Natural killer cell (primary cell): ENCODE measurements around the gene CCDC86. TPM values are rescaled to one million over a fixed set of nuclear protein-coding genes. Genes with fewer than 3 reads are reported as not detected.

Experiments
- ATAC-seq, 3 donors: fragments of 150-1000 bp in 2 of 3; fragments of 200-7000 bp in 1 of 3; cut with Tn5 transposase; 1 replicate in 1 of 3; 2 replicates in 2 of 3; pipeline ENCODE4 v1.10.0; 2021; ENCODE audit warnings: mild to moderate bottlenecking in 2 of 3, moderate library complexity in 2 of 3
- DNase-seq, 2 donors: peaks; one replicate each; pipeline versions ENCODE4 v3.0.0 to v3.0.0-alpha.2; 2013 to 2021; ENCODE audit warnings: mixed read lengths in 1 of 2
- H3K27ac ChIP-seq: one replicate; pipeline ENCODE4 v1.5.1; 2013; ENCODE audit warnings: mild to moderate bottlenecking, low read length
- H3K27me3 ChIP-seq: one replicate; pipeline ENCODE4 v1.6.1; 2013; ENCODE audit warnings: low read length; ENCODE audit not compliant: control insufficient read depth, insufficient read depth
- H3K36me3 ChIP-seq: one replicate; pipeline ENCODE4 v1.6.1; 2013; ENCODE audit warnings: low read length; ENCODE audit not compliant: control insufficient read depth, insufficient read depth
- H3K4me1 ChIP-seq: one replicate; pipeline ENCODE4 v1.6.1; 2013; ENCODE audit warnings: low read length; ENCODE audit not compliant: control insufficient read depth, insufficient read depth
- H3K4me3 ChIP-seq: one replicate; pipeline ENCODE4 v1.5.1; 2013; ENCODE audit warnings: low read length
- H3K9me3 ChIP-seq: one replicate; pipeline ENCODE4 v1.6.1; 2013; ENCODE audit warnings: low read length; ENCODE audit not compliant: control insufficient read depth, insufficient read depth
- H3K27ac Mint-ChIP-seq, 2 donors: one replicate each; pipeline ENCODE4 v1.8.0; 2022; ENCODE audit warnings: mild to moderate bottlenecking in 2 of 2, mixed read lengths in 2 of 2, moderate library complexity in 1 of 2
- H3K27me3 Mint-ChIP-seq, 2 donors: one replicate each; pipeline ENCODE4 v1.8.0; 2022; ENCODE audit warnings: low read depth in 2 of 2, mixed read lengths in 2 of 2
- H3K36me3 Mint-ChIP-seq: one replicate; pipeline ENCODE4 v1.8.0; 2022; ENCODE audit warnings: mixed read lengths
- H3K4me1 Mint-ChIP-seq, 2 donors: one replicate each; pipeline ENCODE4 v1.8.0; 2022; ENCODE audit warnings: mixed read lengths in 2 of 2
- H3K4me3 Mint-ChIP-seq: one replicate; pipeline ENCODE4 v1.8.0; 2022; ENCODE audit warnings: mild to moderate bottlenecking, moderate library complexity, mixed read lengths
- H3K9me3 Mint-ChIP-seq, 2 donors: one replicate each; pipeline ENCODE4 v1.8.0; 2022; ENCODE audit warnings: mixed read lengths in 2 of 2
- CTCF ChIP-seq: fragments of 200-600 bp; IDR thresholded peaks from one replicate; pipeline ENCODE4 v1.8.0; 2022; ENCODE audit warnings: antibody characterized with exemption
- WGBS: methylation state at CpG from one replicate; pipeline ENCODE4 v1.1.7; 2013; ENCODE audit warnings: missing lambda C conversion rate; ENCODE audit not compliant: insufficient coverage; 5-methylcytosine and 5-hydroxymethylcytosine counted together
- intact Hi-C: fragments of 100-400 bp; cut with micrococcal nuclease; formaldehyde crosslinking; loops from one replicate; pipeline ENCODE4 v1.14.2; 2022
- total RNA-seq, 4 donors: library from RNA; stranded (reverse); fragments of 120-200 nt in 1 of 4; gene quantifications; one replicate each; pipeline versions ENCODE4 v1.2.3 to v1.2.4, GENCODE V29; 2013 to 2022

Gene CCDC86
- total RNA-seq, 3 donors from 2014 or later (not counting 1 experiment from before 2014, with no cell fraction given), result 10.6 to 12.5 (median 10.7) TPM

- intact Hi-C loops, result no loop called here
- H3K4me3 ChIP-seq, result no peak overlapping the region
- no peak for TF ChIP-seq CTCF
- 93% methylated on average over 12 of the region's 12 CpGs for WGBS
- H3K9me3 ChIP-seq, result no peaks in the 10 kb centered on the region
- Mint-ChIP-seq H3K9me3 (no peaks in the 10 kb centered on the region), H3K4me1 (peaks cover 0 to 4% of the 10 kb centered on the region in 2 donors), H3K27ac (no peak overlapping the region), H3K36me3 (peaks cover 5% of the 10 kb centered on the region), H3K4me3 (no peak overlapping the region), H3K27me3 (peaks cover 0 to 4% of the 10 kb centered on the region in 2 donors)
- H3K27me3 ChIP-seq, result no peaks in the 10 kb centered on the region
- peaks cover 9% of the 10 kb centered on the region for H3K4me1 ChIP-seq
- H3K36me3 ChIP-seq, result peaks cover 2% of the 10 kb centered on the region
- no peak overlapping the region for H3K27ac ChIP-seq
- ATAC-seq (no peak), DNase-seq (no peak)
Observed at GRCh38 chr11:60873533-60873932, 31.6 kb downstream of the CCDC86 start.

GRCh38 chr11:60874421-60875365 is 32.8 kb downstream of the CCDC86 start:
- no peak for TF ChIP-seq CTCF
- ATAC-seq (no peak), DNase-seq (no peak)
- no peak overlapping the region for H3K27ac ChIP-seq
- WGBS, result 92% methylated on average over 13 of the region's 13 CpGs
- peaks cover 5% of the 10 kb centered on the region for H3K36me3 Mint-ChIP-seq
- no peaks in the 10 kb centered on the region for H3K9me3 ChIP-seq
- peaks cover 11% of the 10 kb centered on the region for H3K36me3 ChIP-seq
- H3K4me3 Mint-ChIP-seq, result no peak overlapping the region
- peaks cover 0 to under 1% of the 10 kb centered on the region in 2 donors for H3K27me3 Mint-ChIP-seq
- no peaks in the 10 kb centered on the region for H3K27me3 ChIP-seq
- intact Hi-C loops, result no loop called here
- H3K4me3 ChIP-seq, result no peak overlapping the region
- no peaks in the 10 kb centered on the region for H3K9me3 Mint-ChIP-seq
- peaks cover 0 to 4% of the 10 kb centered on the region in 2 donors for H3K4me1 Mint-ChIP-seq
- peaks cover 9% of the 10 kb centered on the region for H3K4me1 ChIP-seq
- no peak overlapping the region for H3K27ac Mint-ChIP-seq

- H3K9me3 ChIP-seq, result no peaks in the 10 kb centered on the region
- Mint-ChIP-seq H3K4me3 (no peak overlapping the region), H3K27me3 (no peaks in the 10 kb centered on the region), H3K27ac (no peak overlapping the region), H3K9me3 (no peaks in the 10 kb centered on the region), H3K4me1 (peaks cover 0 to 5% of the 10 kb centered on the region in 2 donors), H3K36me3 (peaks cover 5% of the 10 kb centered on the region)
- peaks cover 17% of the 10 kb centered on the region for H3K36me3 ChIP-seq
- no peak overlapping the region for H3K4me3 ChIP-seq
- no peak overlapping the region for H3K27ac ChIP-seq
- WGBS, result 96% methylated on average over 7 of the region's 7 CpGs
- TF ChIP-seq CTCF, result no peak
- no peak for DNase-seq
- H3K4me1 ChIP-seq, result peaks cover 9% of the 10 kb centered on the region
- no peak for ATAC-seq
- no peaks in the 10 kb centered on the region for H3K27me3 ChIP-seq
- intact Hi-C loops, result no loop called here
Observed at GRCh38 chr11:60875366-60876167, 33.7 kb downstream of the CCDC86 start.
